ENCODE data around the gene GOLGA5. TPM values are rescaled to one million over a fixed set of nuclear protein-coding genes. Genes with fewer than 3 reads are reported as not detected.
"Not testable (repeated sequence)": the region's sequence is repeated elsewhere in the genome, so short reads cannot be mapped to it uniquely, and the experiment has no call there.

GOLGA5 gene
- total and polyA plus RNA-seq, 10 donors = 16.7 to 37.0 (median 26.5) TPM

- Histone ChIP-seq H3K27ac (no peak overlapping the region), H3K9me3 (no peaks in the 10 kb centered on the region), H3K36me3 (peaks cover 17 to 100% (median 91%) of the 10 kb centered on the region in 6 donors), H3K27me3 (replicated peaks in 1 of 7) (no peaks in the 10 kb centered on the region), H3K4me1 (no peaks in the 10 kb centered on the region), H3K4me3 (no peak overlapping the region)
- WGBS, 5 donors = 92 to 97% (median 93%) methylated on average over 6 of the region's 6 CpGs
- intact Hi-C loops (cut with DNase I; ENCODE audit: low total_unique reads) = no loop called here
- DNase-seq = no peak
- TF ChIP-seq, protein P1, sequence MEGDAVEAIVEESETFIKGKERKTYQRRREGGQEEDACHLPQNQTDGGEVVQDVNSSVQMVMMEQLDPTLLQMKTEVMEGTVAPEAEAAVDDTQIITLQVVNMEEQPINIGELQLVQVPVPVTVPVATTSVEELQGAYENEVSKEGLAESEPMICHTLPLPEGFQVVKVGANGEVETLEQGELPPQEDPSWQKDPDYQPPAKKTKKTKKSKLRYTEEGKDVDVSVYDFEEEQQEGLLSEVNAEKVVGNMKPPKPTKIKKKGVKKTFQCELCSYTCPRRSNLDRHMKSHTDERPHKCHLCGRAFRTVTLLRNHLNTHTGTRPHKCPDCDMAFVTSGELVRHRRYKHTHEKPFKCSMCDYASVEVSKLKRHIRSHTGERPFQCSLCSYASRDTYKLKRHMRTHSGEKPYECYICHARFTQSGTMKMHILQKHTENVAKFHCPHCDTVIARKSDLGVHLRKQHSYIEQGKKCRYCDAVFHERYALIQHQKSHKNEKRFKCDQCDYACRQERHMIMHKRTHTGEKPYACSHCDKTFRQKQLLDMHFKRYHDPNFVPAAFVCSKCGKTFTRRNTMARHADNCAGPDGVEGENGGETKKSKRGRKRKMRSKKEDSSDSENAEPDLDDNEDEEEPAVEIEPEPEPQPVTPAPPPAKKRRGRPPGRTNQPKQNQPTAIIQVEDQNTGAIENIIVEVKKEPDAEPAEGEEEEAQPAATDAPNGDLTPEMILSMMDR (IDR thresholded peaks at IDR 0.05 in 8 of 11, conservative IDR thresholded peaks at IDR 0.05 in 3 of 11) = no peak
- no peak for TF ChIP-seq POLR2A (IDR thresholded peaks at IDR 0.05)
- no peak for TF ChIP-seq POLR2AphosphoS5 (IDR thresholded peaks at IDR 0.05)
These were observed 25.0 kb downstream of the GOLGA5 start for GRCh38 chr14:92819011-92819597.

DNA sequence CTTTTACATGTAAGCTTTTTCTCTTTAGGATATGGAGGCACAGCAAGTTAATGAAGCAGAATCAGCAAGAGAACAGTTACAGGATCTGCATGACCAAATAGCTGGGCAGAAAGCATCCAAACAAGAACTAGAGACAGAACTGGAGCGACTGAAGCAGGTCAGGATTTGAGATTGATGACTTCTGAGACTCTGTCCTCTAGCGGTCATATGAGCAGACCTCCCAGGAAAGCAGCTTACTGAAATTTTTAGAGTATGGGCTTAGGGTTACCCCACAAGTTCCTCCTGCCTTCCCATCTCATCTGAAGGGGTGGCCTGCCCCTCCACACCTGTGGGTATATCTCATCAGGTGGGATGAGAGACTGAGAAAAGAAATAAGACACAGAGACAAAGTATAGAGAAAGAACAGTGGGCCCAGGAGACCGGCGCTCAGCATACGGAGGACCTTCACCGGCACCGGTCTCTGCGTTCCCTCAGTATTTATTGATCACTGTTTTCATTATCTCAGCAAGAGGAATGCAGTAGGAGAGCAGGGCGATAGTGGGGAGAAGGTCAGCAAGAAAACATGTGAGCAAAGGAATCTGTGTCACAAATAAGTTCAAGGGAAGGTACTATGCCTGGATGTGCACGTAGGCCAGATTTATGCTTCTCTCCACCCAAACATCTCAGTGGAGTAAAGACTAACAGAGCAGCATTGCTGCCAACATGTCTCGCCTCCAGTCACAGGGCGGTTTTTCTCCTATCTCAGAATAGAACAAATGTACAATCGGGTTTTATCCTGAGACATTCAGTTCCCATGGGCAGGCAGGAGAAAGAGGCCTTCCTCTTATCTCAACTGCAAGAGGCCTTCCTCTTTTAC, 25.8 kb downstream of the GOLGA5 start:
- 85 to 91% (median 86%) methylated on average over 12 to 13 of the region's 13 CpGs for WGBS, 5 donors
- intact Hi-C loops (cut with DNase I; ENCODE audit: low total_unique reads); DNase-seq; H3K4me1 ChIP-seq; H3K27me3 ChIP-seq (replicated peaks in 1 of 7); H3K9me3 ChIP-seq; H3K4me3 ChIP-seq; H3K27ac ChIP-seq: not testable (repeated sequence)
- peaks cover 16 to 100% (median 91%) of the 10 kb centered on the region in 6 donors for H3K36me3 ChIP-seq

DNA sequence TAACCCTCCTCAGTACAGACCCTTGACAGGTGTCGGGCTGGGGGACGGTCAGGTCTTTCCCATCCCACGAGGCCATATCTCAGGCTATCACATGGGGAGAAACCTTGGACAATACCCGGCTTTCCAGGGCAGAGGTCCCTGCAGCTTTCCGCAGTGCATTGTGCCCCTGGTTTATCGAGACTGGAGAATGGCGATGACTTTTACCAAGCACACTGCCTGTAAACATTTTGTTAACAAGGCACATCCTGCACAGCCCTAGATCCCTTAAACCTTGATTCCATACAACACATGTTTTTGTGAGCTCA, 26.4 kb downstream of the GOLGA5 start:
- H3K4me1 ChIP-seq; H3K27ac ChIP-seq; H3K4me3 ChIP-seq; intact Hi-C loops (cut with DNase I; ENCODE audit: low total_unique reads); DNase-seq; H3K9me3 ChIP-seq; H3K27me3 ChIP-seq (replicated peaks in 1 of 7): not testable (repeated sequence)
- 82 to 92% (median 88%) methylated on average over 7 of the region's 7 CpGs for WGBS, 5 donors
- peaks cover 14 to 100% (median 90%) of the 10 kb centered on the region in 6 donors for H3K36me3 ChIP-seq

DNA sequence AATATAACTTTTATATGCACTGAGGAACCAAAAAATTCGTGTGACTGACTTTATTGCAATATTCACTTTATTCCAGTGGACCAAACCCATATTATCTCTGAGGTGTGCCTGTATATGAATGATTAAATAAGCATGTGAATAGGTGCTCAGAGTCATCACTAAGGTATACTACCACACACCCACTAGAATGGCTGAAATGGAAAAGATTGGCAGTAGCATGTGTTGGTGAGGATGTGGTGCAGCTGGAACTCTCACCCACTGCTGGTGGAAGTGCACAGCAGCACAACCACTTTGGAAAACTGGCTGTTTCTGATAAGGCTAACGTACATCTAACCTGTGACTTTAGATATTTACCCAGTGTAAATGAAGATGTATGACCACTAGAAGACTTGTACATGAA, 36.8 kb downstream of the GOLGA5 start:
- DNase-seq = no peak
- H3K27me3 ChIP-seq (replicated peaks in 1 of 7) = no peaks in the 10 kb centered on the region
- H3K9me3 ChIP-seq = no peaks in the 10 kb centered on the region
- H3K36me3 ChIP-seq = peaks cover 3 to 100% (median 86%) of the 10 kb centered on the region in 6 donors
- H3K27ac ChIP-seq = no peak overlapping the region
- intact Hi-C loops (cut with DNase I; ENCODE audit: low total_unique reads) = no loop called here
- no peaks in the 10 kb centered on the region for H3K4me1 ChIP-seq
- WGBS, 5 donors = 84 to 89% (median 84%) methylated on average over 2 of the region's 2 CpGs
- no peak overlapping the region for H3K4me3 ChIP-seq
- no peak for TF ChIP-seq POLR2A (IDR thresholded peaks at IDR 0.05)

DNA sequence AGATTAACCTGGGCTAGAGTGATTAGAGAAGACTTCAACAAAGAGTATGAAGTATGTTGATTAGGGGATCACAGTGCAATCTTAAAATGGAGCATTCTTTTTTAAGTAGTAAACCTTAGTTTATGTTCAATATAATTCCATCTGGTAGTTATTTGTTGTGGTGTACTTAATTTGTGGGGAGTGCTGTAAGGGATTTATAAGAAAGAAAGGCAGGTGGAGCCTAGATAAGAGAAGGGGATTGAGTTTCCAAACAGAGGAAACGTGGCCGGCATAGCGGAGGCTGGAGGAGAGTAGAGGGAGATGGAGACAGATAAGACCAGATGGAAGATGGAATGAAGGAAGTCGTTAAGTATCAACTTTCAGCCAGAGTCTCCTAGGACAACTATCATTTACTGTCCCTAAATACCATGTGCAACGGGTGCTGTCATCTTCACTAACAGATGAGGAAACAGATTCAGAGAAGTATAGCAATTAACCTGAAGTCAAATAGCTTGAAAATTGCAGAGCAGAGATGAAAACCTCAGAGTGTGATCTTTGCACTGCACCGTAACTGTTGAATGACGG, 38.1 kb downstream of the GOLGA5 start:
- Histone ChIP-seq H3K36me3 (peaks cover 6 to 100% (median 86%) of the 10 kb centered on the region in 6 donors), H3K27ac (no peak overlapping the region), H3K27me3 (replicated peaks in 1 of 7) (no peaks in the 10 kb centered on the region), H3K9me3 (no peaks in the 10 kb centered on the region), H3K4me1 (no peaks in the 10 kb centered on the region), H3K4me3 (no peak overlapping the region)
- TF ChIP-seq POLR2AphosphoS5 (IDR thresholded peaks at IDR 0.05) (no peak), POLR2A (IDR thresholded peaks at IDR 0.05) (no peak)
- TF ChIP-seq, protein P1 (IDR thresholded peaks at IDR 0.05 in 8 of 11, conservative IDR thresholded peaks at IDR 0.05 in 3 of 11) = no peak
- no peak for DNase-seq
- WGBS, 5 donors = 37 to 66% (median 52%) methylated on average over 7 of the region's 7 CpGs
- intact Hi-C loops (cut with DNase I; ENCODE audit: low total_unique reads) = no loop called here
